Muscle layer of colon (tissue), 2 donors: ENCODE measurements around the gene KRT35.
"Not testable (repeated sequence)": the region's sequence is repeated elsewhere in the genome, so short reads cannot be mapped to it uniquely, and the experiment has no call there.

Experiments used
- H3K27ac ChIP-seq: one replicate; pipeline ENCODE4 v1.7.0; 2013; ENCODE audit warnings: low read depth, mild to moderate bottlenecking, low read length, moderate library complexity
- H3K27me3 ChIP-seq, 2 donors: one replicate each; pipeline ENCODE4 v1.7.0; 2013; ENCODE audit warnings: low read length in 2 of 2, mild to moderate bottlenecking in 2 of 2; ENCODE audit not compliant: insufficient read depth in 2 of 2, control insufficient read depth in 1 of 2
- H3K36me3 ChIP-seq: one replicate; pipeline ENCODE4 v1.7.0; 2013; ENCODE audit warnings: mild to moderate bottlenecking, low read length; ENCODE audit not compliant: insufficient read depth
- H3K4me1 ChIP-seq: one replicate; pipeline ENCODE4 v1.7.0; 2013; ENCODE audit warnings: mild to moderate bottlenecking, low read length; ENCODE audit not compliant: insufficient read depth
- H3K4me3 ChIP-seq, 2 donors: one replicate each; pipeline ENCODE4 v1.7.0; 2013; ENCODE audit warnings: low read length in 2 of 2, low read depth in 1 of 2, mild to moderate bottlenecking in 1 of 2, moderate library complexity in 1 of 2
- H3K9ac ChIP-seq: one replicate; pipeline ENCODE4 v1.7.0; 2013; ENCODE audit warnings: low read length
- H3K9me3 ChIP-seq: one replicate; pipeline ENCODE4 v1.7.0; 2013; ENCODE audit warnings: mild to moderate bottlenecking, low read length
- donor health status: abdominal sarcoma.
- donor health status: Adenocarcinoma of cecum.

The KRT35 gene

DNA sequence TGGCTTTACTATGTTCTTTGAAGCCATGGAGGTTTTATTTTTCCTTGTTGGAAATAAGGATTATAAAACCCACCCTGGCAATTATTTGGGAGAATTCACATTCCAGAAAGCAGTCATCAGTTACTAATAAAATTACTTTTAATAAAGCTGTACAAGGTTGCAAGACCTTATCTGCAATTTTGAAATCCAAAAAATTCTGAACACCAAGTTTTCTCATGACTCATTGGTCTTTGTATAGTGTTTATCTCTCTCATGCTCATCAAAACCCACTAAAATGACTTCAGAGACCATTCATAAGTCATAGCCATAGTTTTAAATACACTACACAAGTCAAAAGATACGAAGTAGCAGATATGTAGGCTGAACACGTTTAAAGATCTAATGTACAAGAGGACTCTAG lies 34.1 kb downstream of the KRT35 start:
- Histone ChIP-seq H3K27me3 (no peaks in the 10 kb centered on the region), H3K9ac (no peak overlapping the region), H3K27ac (no peak overlapping the region), H3K36me3 (no peaks in the 10 kb centered on the region), H3K9me3 (no peaks in the 10 kb centered on the region), H3K4me3 (no peak overlapping the region), H3K4me1 (no peaks in the 10 kb centered on the region)

GRCh38 chr17:41444640-41445039 lies 36.3 kb downstream of the KRT35 start:
- no peaks in the 10 kb centered on the region for H3K4me1 ChIP-seq
- no peaks in the 10 kb centered on the region for H3K27me3 ChIP-seq
- H3K27ac ChIP-seq = no peak overlapping the region
- H3K36me3 ChIP-seq = no peaks in the 10 kb centered on the region
- H3K9me3 ChIP-seq = no peaks in the 10 kb centered on the region
- no peak overlapping the region for H3K9ac ChIP-seq
- no peak overlapping the region for H3K4me3 ChIP-seq

DNA sequence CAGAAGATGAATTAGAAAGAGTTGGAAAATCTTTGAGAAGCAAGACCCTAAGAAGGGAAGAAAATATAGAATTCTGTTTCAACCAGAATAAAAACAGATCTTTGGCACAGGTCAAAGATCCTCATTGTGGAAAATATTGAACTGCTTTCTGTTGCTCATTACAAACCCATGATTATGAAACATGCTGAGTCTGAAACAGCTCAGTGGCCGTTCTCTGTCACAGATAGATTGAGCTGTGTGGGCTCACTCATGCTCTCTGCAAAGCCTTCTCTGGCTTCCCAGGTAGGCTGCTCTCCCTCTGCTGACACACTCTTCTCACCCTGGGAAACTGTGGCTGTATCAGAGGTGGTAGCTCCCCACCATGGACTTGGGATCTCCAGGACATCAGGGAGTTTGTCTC lies 36.8 kb downstream of the KRT35 start:
- no peak overlapping the region for H3K9ac ChIP-seq
- H3K4me3 ChIP-seq = no peak overlapping the region
- H3K36me3 ChIP-seq = no peaks in the 10 kb centered on the region
- no peak overlapping the region for H3K27ac ChIP-seq
- no peaks in the 10 kb centered on the region for H3K9me3 ChIP-seq
- H3K4me1 ChIP-seq = no peaks in the 10 kb centered on the region
- H3K27me3 ChIP-seq = no peaks in the 10 kb centered on the region

- H3K4me1 ChIP-seq = no peaks in the 10 kb centered on the region
- H3K27me3 ChIP-seq = no peaks in the 10 kb centered on the region
- no peaks in the 10 kb centered on the region for H3K9me3 ChIP-seq
- H3K9ac ChIP-seq = no peak overlapping the region
- no peaks in the 10 kb centered on the region for H3K36me3 ChIP-seq
- H3K27ac ChIP-seq = no peak overlapping the region
- H3K4me3 ChIP-seq = no peak overlapping the region
Observed at GRCh38 chr17:41442739-41443138, 38.2 kb downstream of the KRT35 start.

DNA sequence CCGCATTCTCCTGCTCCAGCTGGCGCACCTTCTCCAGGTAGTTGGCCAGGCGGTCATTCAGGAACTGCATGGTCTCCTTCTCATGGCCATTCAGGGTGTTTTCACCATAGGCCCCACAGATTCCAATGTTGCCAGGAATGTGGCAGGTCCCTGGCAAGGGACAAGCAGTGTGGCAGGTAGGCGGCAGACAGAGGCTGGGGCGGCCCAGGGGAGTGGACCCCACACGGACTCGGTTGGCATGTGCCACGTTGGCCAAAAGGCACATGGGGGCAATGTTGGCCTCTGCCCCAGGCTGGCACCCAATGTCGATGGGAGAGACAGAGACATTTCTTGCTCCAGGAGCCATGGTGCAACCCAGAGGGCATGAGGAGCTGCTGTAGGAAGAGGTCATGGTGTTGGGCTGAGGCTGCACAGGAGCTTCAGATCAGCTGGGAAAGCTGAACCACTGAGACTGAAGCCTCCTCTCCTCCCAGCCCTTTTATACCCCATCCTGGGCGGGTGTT lies 40.4 kb downstream of the KRT35 start, which contains the start of gene KRT38:
Gene KRT38, minus strand, starts transcription at position 453 of the 503 bp plus-strand sequence. Its CDS starts 62 bp downstream, at position 391.
- Histone ChIP-seq H3K9ac (no peak within 1 kb of the TSS), H3K4me3 (no peak within 1 kb of the TSS), H3K27ac (no peak within 1 kb of the TSS), H3K27me3 (no peaks in the 10 kb centered on the region), H3K36me3 (no peaks in the 10 kb centered on the region), H3K4me1 (no peaks in the 10 kb centered on the region), H3K9me3 (no peaks in the 10 kb centered on the region)

GRCh38 chr17:41439375-41439774 lies 41.6 kb downstream of the KRT35 start:
- Histone ChIP-seq H3K4me1 (no peaks in the 10 kb centered on the region), H3K27ac (no peak overlapping the region)

GRCh38 chr17:41437769-41438168 lies 43.2 kb downstream of the KRT35 start:
- Histone ChIP-seq H3K4me3 (no peak overlapping the region), H3K4me1 (no peaks in the 10 kb centered on the region), H3K27ac (no peak overlapping the region), H3K36me3 (no peaks in the 10 kb centered on the region), H3K27me3 (no peaks in the 10 kb centered on the region), H3K9ac (no peak overlapping the region), H3K9me3 (no peaks in the 10 kb centered on the region)

More at GRCh38 chr17:41439375-41439774, 41.6 kb downstream of the KRT35 start:
- no peak overlapping the region for H3K4me3 ChIP-seq
- no peaks in the 10 kb centered on the region for H3K27me3 ChIP-seq
- no peak overlapping the region for H3K9ac ChIP-seq
- H3K36me3 ChIP-seq = no peaks in the 10 kb centered on the region
- H3K9me3 ChIP-seq = no peaks in the 10 kb centered on the region

GRCh38 chr17:41437254-41437653 lies 43.7 kb downstream of the KRT35 start:
- Histone ChIP-seq H3K9ac (no peak overlapping the region), H3K4me3 (no peak overlapping the region), H3K9me3 (no peaks in the 10 kb centered on the region), H3K27ac (no peak overlapping the region), H3K36me3 (no peaks in the 10 kb centered on the region), H3K4me1 (no peaks in the 10 kb centered on the region), H3K27me3 (no peaks in the 10 kb centered on the region)

DNA sequence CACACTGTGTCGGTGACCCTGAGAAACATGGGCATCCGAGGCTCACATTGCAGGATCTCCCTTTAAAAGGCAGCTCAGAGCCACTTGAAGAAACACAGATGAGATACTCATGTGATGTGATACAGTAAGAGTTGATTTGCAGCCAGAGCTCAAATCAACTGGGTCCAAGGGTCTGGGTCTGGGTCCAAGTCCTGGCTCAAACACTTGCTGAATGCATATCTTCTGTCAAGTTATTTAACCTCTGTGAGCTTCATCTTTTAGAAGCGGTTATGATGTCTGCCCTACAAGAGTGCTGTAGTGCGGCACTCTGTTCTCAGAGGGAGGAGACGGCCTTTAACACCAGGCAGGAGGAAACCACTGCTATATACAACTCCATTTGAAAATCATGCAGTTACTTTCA lies 46.5 kb downstream of the KRT35 start:
- Histone ChIP-seq H3K36me3 (no peaks in the 10 kb centered on the region), H3K27ac (no peak overlapping the region), H3K9me3 (no peaks in the 10 kb centered on the region), H3K27me3 (no peaks in the 10 kb centered on the region), H3K4me1 (no peaks in the 10 kb centered on the region), H3K9ac (no peak overlapping the region), H3K4me3 (no peak overlapping the region)

DNA sequence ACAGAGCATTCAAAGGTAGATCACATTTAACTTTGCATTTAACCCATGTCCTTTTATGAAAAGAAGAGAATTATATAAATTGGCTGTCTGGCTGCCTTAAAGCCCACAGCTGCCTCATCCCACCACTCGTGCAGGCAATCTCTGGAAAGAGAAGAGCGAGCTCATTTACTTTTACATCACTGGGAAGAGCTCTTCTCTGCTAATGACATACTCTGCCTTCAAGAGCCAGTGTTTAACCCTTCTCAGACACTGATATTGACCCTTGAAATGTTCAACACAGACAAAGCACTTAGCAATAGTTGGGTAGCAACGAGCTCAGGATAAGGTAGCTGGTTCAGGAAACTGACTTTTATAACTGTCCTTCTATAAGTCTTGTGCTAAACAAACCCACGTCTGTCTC lies 46.9 kb downstream of the KRT35 start:
- Histone ChIP-seq H3K9ac (no peak overlapping the region), H3K4me3 (no peak overlapping the region), H3K27ac (no peak overlapping the region), H3K36me3 (no peaks in the 10 kb centered on the region), H3K27me3 (no peaks in the 10 kb centered on the region), H3K9me3 (no peaks in the 10 kb centered on the region), H3K4me1 (no peaks in the 10 kb centered on the region)

DNA sequence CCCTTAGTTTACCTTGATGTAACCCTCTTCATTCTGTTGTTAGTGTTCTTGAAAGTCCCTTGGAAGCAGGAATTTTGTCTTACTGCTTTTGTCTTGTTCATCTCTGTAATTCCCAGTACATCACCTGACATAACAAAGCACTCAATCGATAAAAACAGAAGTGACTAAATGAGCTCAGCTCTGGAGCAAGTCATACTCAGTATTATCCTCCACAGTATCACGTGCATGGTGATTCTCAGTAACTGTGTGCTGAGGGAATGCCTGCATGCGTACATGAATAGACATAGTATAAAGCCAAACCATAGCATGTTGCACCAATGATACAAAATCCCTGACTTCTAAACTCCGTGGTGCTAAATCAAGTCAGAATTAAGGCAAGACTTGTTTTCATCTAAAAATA lies 47.4 kb downstream of the KRT35 start:
- Histone ChIP-seq H3K9me3 (no peaks in the 10 kb centered on the region), H3K4me1 (no peaks in the 10 kb centered on the region), H3K4me3 (no peak overlapping the region), H3K36me3 (no peaks in the 10 kb centered on the region), H3K27ac (no peak overlapping the region), H3K27me3 (no peaks in the 10 kb centered on the region), H3K9ac (no peak overlapping the region)

- not testable (repeated sequence) for H3K36me3 ChIP-seq, H3K4me1 ChIP-seq, H3K9ac ChIP-seq, H3K27me3 ChIP-seq, H3K4me3 ChIP-seq, H3K9me3 ChIP-seq, H3K27ac ChIP-seq
Observed at GRCh38 chr17:41430376-41430775, 50.6 kb downstream of the KRT35 start.
